ENCODE data around the gene TUBA4A.
"Not testable (repeated sequence)": the region's sequence is repeated elsewhere in the genome, so short reads cannot be mapped to it uniquely, and the experiment has no call there.

The TUBA4A gene

DNA sequence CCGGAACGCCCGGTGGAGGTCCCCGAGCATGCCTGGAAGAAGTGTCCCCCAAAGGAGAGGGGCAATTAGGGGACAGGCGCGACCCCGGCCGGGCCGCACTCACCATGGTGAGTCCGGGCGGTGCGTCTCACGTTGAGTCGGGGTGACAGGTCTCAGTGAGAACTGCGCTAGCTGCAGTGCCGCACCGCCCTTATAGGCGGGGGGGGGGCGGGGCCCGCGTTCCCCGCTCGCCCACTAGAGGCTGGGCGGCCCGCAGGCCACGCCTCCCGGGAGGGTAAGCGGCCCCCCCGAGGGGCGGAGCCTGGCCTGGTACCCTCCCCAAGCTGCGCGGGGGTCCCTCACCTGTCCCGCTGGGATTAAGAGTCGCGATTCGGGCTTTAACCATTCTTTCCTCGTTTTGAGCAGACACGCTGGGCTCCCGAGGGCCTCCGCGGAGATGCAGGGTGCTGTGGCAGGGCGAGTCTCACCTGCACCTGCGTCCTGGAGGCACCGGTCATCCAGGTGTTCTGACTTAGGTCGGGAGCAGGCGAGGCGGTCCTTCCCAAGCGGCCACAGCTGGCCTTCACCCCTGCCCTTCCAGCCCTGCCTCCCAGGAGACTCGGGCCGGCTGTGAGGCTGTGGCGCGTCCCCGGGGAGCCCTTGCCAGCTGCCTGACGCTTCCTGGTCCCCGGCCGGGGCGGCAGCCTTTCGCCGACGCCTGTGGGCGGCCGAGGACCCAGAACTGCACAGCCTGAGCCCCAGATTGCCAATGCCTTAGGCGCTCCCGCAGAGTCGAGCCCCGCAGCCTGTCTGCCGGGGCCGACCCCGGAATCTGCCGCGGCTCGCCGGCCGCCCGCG is at the start of gene TUBA4A:
Gene TUBA4A, minus strand, starts transcription at position 166 of the 837 bp plus-strand sequence. Its CDS starts 60 bp downstream, at position 106.
- DNase-seq: peak; percentile 52

DNA sequence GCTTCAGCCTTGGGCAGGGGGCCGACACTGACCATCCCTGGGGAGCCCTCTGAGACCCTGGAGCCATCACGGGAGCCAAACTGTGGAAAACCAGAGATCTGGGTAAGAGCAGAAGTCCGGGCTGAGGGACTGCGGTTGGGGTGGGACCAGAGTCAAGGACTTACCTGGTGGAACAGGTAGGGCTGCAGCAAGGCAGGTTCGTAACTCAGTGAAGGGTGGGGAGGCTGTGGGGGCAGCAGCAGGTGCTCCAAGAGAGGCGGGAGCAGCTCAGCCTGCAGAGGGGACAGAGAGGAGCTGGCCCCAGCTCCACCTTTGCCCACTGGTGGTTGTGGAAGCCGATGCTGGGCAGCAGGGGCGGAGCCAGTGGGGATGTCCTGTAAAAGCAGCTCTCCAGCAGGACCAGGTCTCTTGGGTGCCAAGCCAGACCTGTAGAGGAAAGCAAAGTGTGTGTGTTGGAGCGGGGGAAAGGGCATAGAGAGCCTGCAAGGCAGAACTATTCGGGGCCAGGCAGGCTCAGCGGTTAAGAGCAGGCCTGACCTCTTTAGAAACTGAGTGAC is 48.8 kb upstream of the TUBA4A start:
- no peak for DNase-seq

DNA sequence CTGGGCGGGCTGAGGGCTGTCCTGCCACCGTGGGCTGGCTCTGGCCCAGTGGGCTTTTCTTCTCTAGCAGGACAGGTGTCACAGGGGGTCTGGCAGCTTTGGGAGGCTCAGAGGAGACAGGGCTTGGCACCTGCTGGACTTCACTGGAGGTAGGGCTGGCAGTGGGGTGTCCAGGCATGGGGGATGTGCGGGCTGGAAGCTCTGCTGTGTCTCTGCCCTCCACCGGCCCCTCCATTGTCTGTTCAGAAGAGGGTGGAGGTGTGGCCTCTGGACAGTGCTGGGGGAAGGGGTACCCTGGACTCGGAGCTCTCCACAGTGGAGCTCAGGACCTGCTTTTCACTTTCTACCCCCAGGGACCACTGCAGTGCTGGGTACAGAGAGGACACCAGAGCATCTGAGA is 46.3 kb upstream of the TUBA4A start:
- DNase-seq: no peak

- no peak for DNase-seq
Observed at GRCh38 chr2:219299372-219299760, 45.6 kb upstream of the TUBA4A start.

- DNase-seq: peak; percentile 70
Observed at GRCh38 chr2:219298759-219299371, 45.1 kb upstream of the TUBA4A start.

DNA sequence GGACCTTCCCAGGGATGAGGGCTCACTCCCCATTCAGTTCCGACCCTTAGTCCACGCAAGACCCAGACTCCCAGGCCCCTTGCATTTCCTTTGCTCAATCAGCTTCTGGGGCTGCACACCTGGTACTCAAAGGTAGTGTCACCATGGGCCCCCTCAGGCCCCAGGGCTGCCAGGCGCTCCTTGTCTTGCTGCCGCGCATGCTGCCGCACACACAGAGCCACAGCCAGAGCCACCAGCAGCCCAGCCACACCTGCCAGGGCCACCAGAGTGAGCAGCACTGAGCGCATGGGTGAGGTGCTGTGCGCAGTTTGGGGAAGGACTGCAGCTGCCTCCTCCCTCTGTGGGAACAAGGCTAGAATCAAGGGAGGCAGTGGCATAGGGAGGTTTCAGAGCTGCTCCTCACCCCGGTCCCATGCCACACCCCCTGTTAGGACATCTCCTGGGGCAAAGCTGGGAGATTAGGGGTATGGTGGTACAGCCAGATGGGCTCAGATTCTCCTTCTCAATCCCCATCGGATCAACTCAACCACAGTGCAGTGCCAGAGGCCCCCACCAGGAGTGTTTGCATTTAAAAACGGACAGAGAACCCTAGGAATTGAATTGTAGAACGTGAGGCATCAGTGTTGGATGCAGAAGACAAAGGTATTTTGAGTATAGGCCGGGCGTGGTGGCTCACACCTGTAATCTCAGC is 44.2 kb upstream of the TUBA4A start:
- no peak for DNase-seq

DNA sequence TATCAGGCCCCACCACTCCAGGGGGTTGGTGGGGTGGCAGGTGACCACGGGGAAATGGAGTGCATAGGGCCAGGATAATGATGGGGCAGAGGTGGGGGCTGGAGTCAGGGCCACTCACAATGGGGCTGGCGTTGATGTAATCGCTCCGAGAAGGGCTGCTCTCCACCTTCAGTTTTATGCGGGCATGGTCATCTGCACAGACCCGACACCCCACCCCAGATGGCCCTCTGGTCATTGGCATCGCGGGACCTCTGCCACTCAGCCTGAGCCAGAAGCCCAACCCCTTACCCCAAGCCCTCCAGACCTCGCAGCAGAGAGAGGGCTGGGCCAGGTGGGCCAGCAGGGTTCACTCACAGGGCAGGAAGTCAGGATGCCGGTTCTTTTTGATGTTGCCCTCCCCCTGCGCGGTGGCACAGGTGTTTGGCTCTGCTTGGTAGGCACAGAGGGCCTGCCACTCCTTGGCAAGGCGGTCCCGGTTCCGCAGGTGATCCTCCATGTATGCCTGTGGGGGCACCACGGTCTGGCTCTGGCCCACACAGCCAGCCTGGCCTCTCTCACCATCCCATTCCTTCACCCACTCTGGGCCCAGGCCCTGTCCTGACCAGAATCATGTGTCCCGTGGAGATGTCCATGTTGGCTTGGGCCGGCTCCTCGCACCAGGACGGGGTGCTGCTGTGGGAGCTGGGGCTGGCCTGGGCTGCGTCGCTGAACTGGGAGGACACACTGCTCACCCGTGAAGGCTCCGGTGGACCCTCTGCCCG is 43.1 kb upstream of the TUBA4A start:
- no peak for DNase-seq

- DNase-seq: no peak
Observed at GRCh38 chr2:219296142-219296541, 42.4 kb upstream of the TUBA4A start.

- DNase-seq: no peak
Observed at GRCh38 chr2:219294356-219295351, 40.9 kb upstream of the TUBA4A start.

DNA sequence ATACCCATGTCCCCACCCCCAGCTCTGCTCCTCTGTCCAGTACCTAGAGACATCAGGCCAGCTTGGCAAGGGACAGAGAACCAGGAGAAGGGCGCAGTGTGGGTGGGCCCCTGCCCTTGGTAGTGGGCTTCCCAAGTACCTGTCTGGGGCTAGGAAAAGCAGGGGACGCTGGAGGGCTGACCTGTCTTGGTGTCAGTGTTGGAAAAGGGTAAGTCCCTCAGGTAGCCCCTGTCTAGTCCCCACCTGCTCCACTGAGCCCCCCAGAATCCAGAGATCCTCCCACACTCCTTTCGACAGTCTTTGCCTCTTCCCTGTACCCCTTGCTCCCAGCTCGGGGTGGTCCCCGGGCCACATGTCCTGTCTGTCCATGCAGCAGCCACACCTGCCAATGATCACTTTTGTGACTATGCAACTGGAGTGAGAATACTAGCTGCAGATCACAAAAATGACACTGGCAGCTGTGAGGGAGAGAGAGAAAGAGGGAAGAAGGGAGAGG is 40.1 kb upstream of the TUBA4A start:
- DNase-seq: no peak

GRCh38 chr2:219292616-219293015 is 38.9 kb upstream of the TUBA4A start:
- DNase-seq: no peak

DNA sequence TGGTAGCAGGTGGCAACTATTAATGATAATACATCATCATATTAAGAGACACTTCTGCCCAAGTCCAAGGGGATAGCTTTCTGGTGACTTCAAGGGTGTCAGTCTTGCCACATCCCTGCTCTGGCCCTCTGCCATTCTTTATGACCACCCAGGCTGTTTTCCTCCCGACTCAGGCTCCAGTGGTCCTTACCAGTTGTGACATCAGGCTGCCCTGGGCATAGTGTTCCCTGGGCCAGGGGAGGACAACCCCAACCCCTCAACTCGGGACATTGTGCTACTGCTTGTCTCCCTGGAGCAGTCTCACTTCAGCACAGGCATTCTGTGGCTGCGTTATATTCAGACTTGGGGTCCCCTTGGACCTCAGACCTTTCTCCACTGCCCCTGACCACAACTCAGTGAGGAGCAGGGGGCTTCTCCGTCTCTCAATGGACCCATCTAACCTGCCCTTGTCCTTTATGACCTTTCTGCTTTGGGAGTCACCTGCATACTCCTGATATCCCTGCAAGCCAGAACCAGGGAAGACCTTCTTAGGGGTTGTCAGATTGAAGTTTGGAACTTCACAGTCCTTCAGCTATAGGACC is 38.3 kb upstream of the TUBA4A start:
- no peak for DNase-seq

GRCh38 chr2:219291394-219291793 is 37.7 kb upstream of the TUBA4A start:
- DNase-seq: no peak

GRCh38 chr2:219290381-219291171 is 36.9 kb upstream of the TUBA4A start:
- no peak for DNase-seq

GRCh38 chr2:219289537-219290361 is 36.0 kb upstream of the TUBA4A start:
- DNase-seq: no peak

GRCh38 chr2:219289195-219289536 is 35.4 kb upstream of the TUBA4A start:
- no peak for DNase-seq

GRCh38 chr2:219287580-219288265 is 34.0 kb upstream of the TUBA4A start:
- DNase-seq: no peak

GRCh38 chr2:219287116-219287440 is 33.4 kb upstream of the TUBA4A start:
- not testable (repeated sequence) for DNase-seq

Data from NCI-H2227 treated with DMSO at 0.1 percent for 48 hours (cell line).